Esophagus muscularis mucosa (tissue), 4 donors: ENCODE results near the gene MACROH2A1.

Source experiments
- CTCF ChIP-seq, 3 experiments: fragments of 200-600 bp in 2 of 3; fragments of 450-650 bp in 1 of 3; sonication (generic) in 2 of 3; IDR thresholded peaks; one replicate each; pipeline ENCODE4 v1.5.1; 2017 to 2019; ENCODE audit warnings: antibody characterized with exemption in 3 of 3, mild to moderate bottlenecking in 2 of 3, moderate library complexity in 1 of 3
- EP300 ChIP-seq: sonication (generic); formaldehyde crosslinking; IDR thresholded peaks from one replicate; pipeline ENCODE4 v1.6.1; 2017; ENCODE audit warnings: antibody characterized with exemption
- POLR2A ChIP-seq: fragments of 450-650 bp; IDR thresholded peaks from one replicate; pipeline ENCODE4 v1.6.1; 2017; ENCODE audit warnings: antibody characterized with exemption, moderate library complexity, mild to moderate bottlenecking, low read depth
- POLR2AphosphoS5 ChIP-seq, 2 donors: sonication (generic); formaldehyde crosslinking; IDR thresholded peaks; one replicate each; pipeline ENCODE4 v1.6.1; 2017; ENCODE audit warnings: antibody characterized with exemption in 2 of 2

GRCh38 chr5:135329913-135330797 lies 68.9 kb downstream of the MACROH2A1 start:
- TF ChIP-seq CTCF (IDR thresholded peaks at IDR 0.05) = no peak
- TF ChIP-seq EP300 = no peak
- TF ChIP-seq POLR2A = no peak
- no peak for TF ChIP-seq POLR2AphosphoS5 (IDR thresholded peaks at IDR 0.05)
